Measurements from ENCODE around the gene NLRP10. TPM values are rescaled to one million over a fixed set of nuclear protein-coding genes. Genes with fewer than 3 reads are reported as not detected.

The NLRP10 gene
- total and polyA plus RNA-seq, 7 experiments from 2014 or later = not detected

DNA sequence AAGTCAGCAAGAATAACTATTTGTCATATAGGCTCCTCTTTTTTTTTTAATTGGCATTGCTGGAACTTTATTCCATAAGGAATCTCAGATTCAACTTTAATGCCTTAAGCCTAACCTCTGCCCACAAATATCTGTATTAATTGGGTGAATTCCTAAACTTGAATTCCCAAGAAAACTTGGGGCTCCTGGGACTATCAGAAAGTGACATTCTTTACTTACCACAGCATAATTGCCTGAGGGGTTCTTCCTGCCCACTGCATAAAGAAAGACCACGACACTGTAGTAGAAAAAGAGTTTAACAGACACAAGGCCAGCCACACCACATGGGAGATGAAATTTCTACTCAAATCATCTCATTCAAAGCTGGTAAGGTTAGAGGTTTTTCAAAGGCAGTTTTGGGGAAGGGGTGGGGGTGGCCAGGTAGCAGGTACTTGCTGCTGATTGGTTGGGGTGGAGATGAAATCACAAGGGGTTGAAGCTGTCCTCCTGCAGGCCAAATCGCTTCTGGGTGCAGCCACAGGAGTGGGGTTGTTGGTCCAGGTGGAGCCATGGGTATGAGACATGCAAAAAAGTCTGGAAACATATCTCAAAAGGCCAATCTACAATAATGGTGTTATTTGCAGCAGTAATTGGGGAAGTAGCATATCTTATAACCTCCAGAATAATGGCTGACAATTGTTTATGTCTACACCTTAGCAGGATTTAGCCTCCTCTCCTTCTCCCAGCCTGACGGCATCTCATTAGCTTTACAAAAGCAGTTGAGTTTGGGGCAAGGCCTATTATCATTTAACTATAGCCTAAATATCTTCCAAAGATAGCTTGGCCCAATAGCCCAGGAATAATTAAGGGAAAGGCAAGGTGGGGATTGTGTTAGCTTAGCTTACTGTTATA, 4.8 kb upstream of the NLRP10 start:
- Histone ChIP-seq H3K9me3 (ENCODE audit: control insufficient read depth in 2 of 3, low read length in 3 of 3) (no peaks in the 10 kb centered on the region), H3K27ac (ENCODE audit: low read depth, low read length) (no peak overlapping the region), H3K4me3 (ENCODE audit: low read length) (no peak overlapping the region), H3K36me3 (ENCODE audit: control insufficient read depth in 2 of 3, insufficient read depth in 3 of 3, low read length in 3 of 3) (no peaks in the 10 kb centered on the region), H3K4me1 (ENCODE audit: control insufficient read depth in 2 of 2, insufficient read depth in 2 of 2, low read length in 2 of 2) (no peaks in the 10 kb centered on the region), H3K27me3 (ENCODE audit: control insufficient read depth in 2 of 2, insufficient read depth in 2 of 2, low read length in 2 of 2) (no peaks in the 10 kb centered on the region)
- H3K4me3 Mint-ChIP-seq = no peak overlapping the region
- H3K4me1 Mint-ChIP-seq = no peaks in the 10 kb centered on the region
- intact Hi-C loops (cut with micrococcal nuclease) = no loop called here
- DNase-seq (no peak), ATAC-seq (no peak)
- CTCF ChIA-PET = no interaction called here
- peak overlapping the region in 1 of 9 donors; percentile 32 for H3K27ac Mint-ChIP-seq
- H3K9me3 Mint-ChIP-seq = peaks cover 0 to 1% (median 0%) of the 10 kb centered on the region in 11 donors
- POLR2A ChIA-PET = no interaction called here
- no peaks in the 10 kb centered on the region for H3K36me3 Mint-ChIP-seq
- H3K27me3 Mint-ChIP-seq = peaks cover 4 to 18% (median 6%) of the 10 kb centered on the region in 5 donors

DNA sequence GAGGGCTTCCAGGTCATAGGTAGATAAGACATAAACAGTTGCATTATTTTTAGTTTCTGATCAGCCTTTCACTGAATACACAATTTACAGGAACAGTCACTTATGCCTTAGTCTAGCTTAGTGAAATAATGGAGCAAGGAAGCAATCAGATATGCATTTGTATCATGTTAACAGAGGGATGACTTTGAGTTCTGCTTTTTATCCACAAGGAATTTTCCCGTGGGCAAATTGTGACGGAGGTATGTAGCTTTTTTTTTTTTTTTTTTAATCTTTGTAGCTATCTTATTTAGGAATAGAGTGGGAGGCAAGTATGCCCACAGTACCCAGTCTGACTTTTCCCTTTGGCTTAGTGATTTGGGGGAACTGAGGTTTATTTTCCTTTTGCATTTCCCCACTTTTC, 3.4 kb upstream of the NLRP10 start:
- Mint-ChIP-seq H3K36me3 (no peaks in the 10 kb centered on the region), H3K4me1 (no peaks in the 10 kb centered on the region), H3K4me3 (no peak overlapping the region), H3K27ac (no peak overlapping the region), H3K27me3 (peaks cover 4 to 27% (median 10%) of the 10 kb centered on the region in 5 donors), H3K9me3 (peaks cover 0 to 1% (median 0%) of the 10 kb centered on the region in 11 donors)
- intact Hi-C loops (cut with micrococcal nuclease) = no loop called here
- ChIA-PET CTCF (no interaction called here), POLR2A (interaction anchor here (0.9 kb wide), 1 partner anchor 76 kb away, joined by 3 read pairs; no protein-coding TSS in a partner anchor)
- ATAC-seq (no peak), DNase-seq (no peak)
- Histone ChIP-seq H3K4me1 (ENCODE audit: control insufficient read depth in 2 of 2, insufficient read depth in 2 of 2, low read length in 2 of 2) (no peaks in the 10 kb centered on the region), H3K4me3 (ENCODE audit: low read length) (no peak overlapping the region), H3K27ac (ENCODE audit: low read depth, low read length) (no peak overlapping the region), H3K9me3 (ENCODE audit: control insufficient read depth in 2 of 3, low read length in 3 of 3) (no peaks in the 10 kb centered on the region), H3K27me3 (ENCODE audit: control insufficient read depth in 2 of 2, insufficient read depth in 2 of 2, low read length in 2 of 2) (no peaks in the 10 kb centered on the region), H3K36me3 (ENCODE audit: control insufficient read depth in 2 of 3, insufficient read depth in 3 of 3, low read length in 3 of 3) (no peaks in the 10 kb centered on the region)

DNA sequence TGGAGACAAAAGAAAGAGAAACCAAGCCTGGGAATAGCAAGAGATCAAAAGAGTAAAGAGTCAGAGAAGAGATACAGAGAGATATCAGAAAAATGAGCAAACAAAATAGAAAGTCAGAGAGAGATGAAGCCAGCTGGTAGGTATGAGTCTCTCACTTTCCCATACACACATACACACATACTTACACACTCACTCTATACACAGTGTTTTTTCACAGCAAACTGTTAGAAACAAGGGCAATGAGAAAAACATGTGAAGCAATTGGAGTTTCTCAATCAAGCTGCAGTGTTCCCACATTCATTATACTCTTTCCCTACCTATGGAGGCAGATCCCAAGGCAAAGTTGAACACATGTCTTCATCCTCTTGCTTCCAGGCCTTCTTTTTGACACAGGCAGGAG, 2.6 kb upstream of the NLRP10 start:
- H3K36me3 ChIP-seq (ENCODE audit: control insufficient read depth in 2 of 3, insufficient read depth in 3 of 3, low read length in 3 of 3) = no peaks in the 10 kb centered on the region
- no peak for DNase-seq
- H3K4me3 ChIP-seq (ENCODE audit: low read length) = no peak overlapping the region
- POLR2A ChIA-PET = no interaction called here
- no peak overlapping the region for H3K27ac ChIP-seq (ENCODE audit: low read depth, low read length)
- Mint-ChIP-seq H3K36me3 (no peaks in the 10 kb centered on the region), H3K4me3 (no peak overlapping the region), H3K4me1 (no peaks in the 10 kb centered on the region), H3K9me3 (peaks cover 0 to 1% (median 0%) of the 10 kb centered on the region in 11 donors), H3K27ac (no peak overlapping the region), H3K27me3 (peaks cover 0 to 31% (median 14%) of the 10 kb centered on the region in 5 donors)
- CTCF ChIA-PET = no interaction called here
- H3K9me3 ChIP-seq (ENCODE audit: control insufficient read depth in 2 of 3, low read length in 3 of 3) = no peaks in the 10 kb centered on the region
- H3K27me3 ChIP-seq (ENCODE audit: control insufficient read depth in 2 of 2, insufficient read depth in 2 of 2, low read length in 2 of 2) = no peaks in the 10 kb centered on the region
- ATAC-seq = no peak
- H3K4me1 ChIP-seq (ENCODE audit: control insufficient read depth in 2 of 2, insufficient read depth in 2 of 2, low read length in 2 of 2) = no peaks in the 10 kb centered on the region
- intact Hi-C loops (cut with micrococcal nuclease) = no loop called here

DNA sequence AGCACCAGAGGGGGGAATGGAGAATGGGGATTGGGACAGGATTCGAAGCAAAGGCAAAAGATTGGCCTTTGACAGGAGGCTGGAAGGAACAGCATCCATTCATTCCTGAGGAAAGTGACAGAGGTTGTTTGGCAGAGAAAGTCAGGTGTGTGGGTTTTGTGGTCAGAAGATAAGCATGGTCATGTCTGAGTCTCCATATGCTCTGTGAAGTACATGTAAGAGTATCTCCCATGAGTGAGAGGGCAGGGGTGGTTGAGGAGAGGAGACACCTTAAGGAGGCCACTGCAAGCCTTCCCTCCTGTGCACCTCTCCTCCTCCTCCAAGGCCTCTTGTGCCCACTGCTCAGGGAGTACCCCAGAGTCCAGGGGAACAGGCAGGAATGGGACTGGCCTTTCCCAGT, 1.9 kb upstream of the NLRP10 start:
- CTCF ChIA-PET = no interaction called here
- Histone ChIP-seq H3K9me3 (ENCODE audit: control insufficient read depth in 2 of 3, low read length in 3 of 3) (no peaks in the 10 kb centered on the region), H3K4me1 (ENCODE audit: control insufficient read depth in 2 of 2, insufficient read depth in 2 of 2, low read length in 2 of 2) (no peaks in the 10 kb centered on the region), H3K36me3 (ENCODE audit: control insufficient read depth in 2 of 3, insufficient read depth in 3 of 3, low read length in 3 of 3) (no peaks in the 10 kb centered on the region), H3K27ac (ENCODE audit: low read depth, low read length) (no peak overlapping the region), H3K4me3 (ENCODE audit: low read length) (no peak overlapping the region), H3K27me3 (ENCODE audit: control insufficient read depth in 2 of 2, insufficient read depth in 2 of 2, low read length in 2 of 2) (no peaks in the 10 kb centered on the region)
- DNase-seq = no peak
- peaks cover 0 to 29% (median 14%) of the 10 kb centered on the region in 5 donors for H3K27me3 Mint-ChIP-seq
- H3K4me3 Mint-ChIP-seq = no peak overlapping the region
- no peak for ATAC-seq
- peaks cover 0 to 1% (median 0%) of the 10 kb centered on the region in 11 donors for H3K9me3 Mint-ChIP-seq
- intact Hi-C loops (cut with micrococcal nuclease) = no loop called here
- H3K4me1 Mint-ChIP-seq = no peaks in the 10 kb centered on the region
- POLR2A ChIA-PET = no interaction called here
- no peak overlapping the region for H3K27ac Mint-ChIP-seq
- no peaks in the 10 kb centered on the region for H3K36me3 Mint-ChIP-seq

DNA sequence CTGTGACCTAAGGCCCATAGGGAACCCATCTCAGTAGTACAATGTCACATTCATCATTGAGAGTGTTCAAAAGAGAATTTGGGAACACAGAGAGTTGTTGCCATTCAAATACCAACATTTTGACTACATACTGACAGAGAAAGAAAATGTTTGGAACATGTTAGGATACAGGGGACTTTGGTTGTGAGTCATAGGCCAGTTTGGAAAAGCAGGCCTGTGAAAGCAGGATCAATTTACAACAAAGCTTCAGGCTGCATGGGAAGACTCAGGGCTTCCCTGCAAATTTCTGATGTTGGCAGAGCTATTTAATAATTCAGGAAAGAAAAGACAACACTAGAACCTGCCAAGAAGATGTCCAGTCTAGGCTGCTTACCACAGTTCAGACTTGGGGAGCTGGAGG, 374 bp downstream of the NLRP10 start:
- Histone ChIP-seq H3K27ac (ENCODE audit: low read depth, low read length) (no peak overlapping the region), H3K4me3 (ENCODE audit: low read length) (no peak overlapping the region), H3K9me3 (ENCODE audit: control insufficient read depth in 2 of 3, low read length in 3 of 3) (no peaks in the 10 kb centered on the region), H3K27me3 (ENCODE audit: control insufficient read depth in 2 of 2, insufficient read depth in 2 of 2, low read length in 2 of 2) (no peaks in the 10 kb centered on the region), H3K36me3 (ENCODE audit: control insufficient read depth in 2 of 3, insufficient read depth in 3 of 3, low read length in 3 of 3) (no peaks in the 10 kb centered on the region), H3K4me1 (ENCODE audit: control insufficient read depth in 2 of 2, insufficient read depth in 2 of 2, low read length in 2 of 2) (no peaks in the 10 kb centered on the region)
- peaks cover 0 to 3% (median 0%) of the 10 kb centered on the region in 11 donors for H3K9me3 Mint-ChIP-seq
- no peak overlapping the region for H3K4me3 Mint-ChIP-seq
- H3K4me1 Mint-ChIP-seq = no peaks in the 10 kb centered on the region
- H3K36me3 Mint-ChIP-seq = no peaks in the 10 kb centered on the region
- H3K27ac Mint-ChIP-seq = no peak overlapping the region
- intact Hi-C loops (cut with micrococcal nuclease) = no loop called here
- H3K27me3 Mint-ChIP-seq = peaks cover 0 to 31% (median 11%) of the 10 kb centered on the region in 5 donors
- no peak for DNase-seq
- CTCF ChIA-PET = no interaction called here
- no peak for ATAC-seq
- POLR2A ChIA-PET = no interaction called here

DNA sequence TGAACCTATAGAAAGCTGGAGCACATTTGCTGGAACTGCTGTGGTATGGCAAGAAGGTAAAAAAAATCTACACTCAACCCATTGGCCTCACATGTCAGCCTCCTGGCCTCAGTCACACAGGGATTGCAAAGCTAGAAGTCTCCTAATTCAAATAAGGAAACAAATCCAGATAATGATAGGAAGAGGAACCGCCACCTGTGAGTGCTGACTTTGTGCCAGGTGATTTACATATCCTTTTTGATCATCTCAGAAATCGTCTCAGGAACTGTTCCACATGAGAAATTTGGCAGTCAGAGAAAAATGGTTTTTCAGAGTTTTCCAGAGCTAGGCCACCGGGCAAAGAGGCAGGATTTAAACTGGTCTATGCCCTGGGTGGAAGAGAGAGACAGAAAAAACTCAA, 986 bp downstream of the NLRP10 start:
- ATAC-seq = no peak
- H3K4me3 Mint-ChIP-seq = no peak overlapping the region

DNA sequence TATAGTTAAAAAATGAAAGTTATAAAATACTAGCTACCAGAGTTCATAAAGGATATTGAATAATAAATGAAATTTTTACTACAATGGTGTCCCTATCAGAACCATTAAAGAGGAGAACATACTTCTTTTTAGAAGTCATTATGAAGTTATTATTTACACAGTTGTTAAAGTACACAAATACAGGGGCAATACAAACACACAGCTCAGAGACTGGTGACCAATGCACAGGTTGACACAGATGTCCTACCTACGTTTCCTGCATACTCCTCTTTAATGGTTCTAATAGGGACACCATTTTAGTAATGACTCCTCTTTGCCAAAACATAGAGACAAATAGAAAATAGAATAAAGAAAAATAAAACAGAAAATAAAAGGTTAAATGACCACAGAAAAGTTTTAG, 10.1 kb downstream of the NLRP10 start:
- intact Hi-C loops (cut with micrococcal nuclease) = no loop called here
- Histone ChIP-seq H3K27me3 (ENCODE audit: control insufficient read depth in 2 of 2, insufficient read depth in 2 of 2, low read length in 2 of 2) (no peaks in the 10 kb centered on the region), H3K4me3 (ENCODE audit: low read length) (no peak overlapping the region), H3K36me3 (ENCODE audit: control insufficient read depth in 2 of 3, insufficient read depth in 3 of 3, low read length in 3 of 3) (no peaks in the 10 kb centered on the region), H3K27ac (ENCODE audit: low read depth, low read length) (no peak overlapping the region), H3K4me1 (ENCODE audit: control insufficient read depth in 2 of 2, insufficient read depth in 2 of 2, low read length in 2 of 2) (no peaks in the 10 kb centered on the region), H3K9me3 (ENCODE audit: control insufficient read depth in 2 of 3, low read length in 3 of 3) (no peaks in the 10 kb centered on the region)
- Mint-ChIP-seq H3K4me3 (no peak overlapping the region), H3K9me3 (peaks cover 0 to 6% (median 0%) of the 10 kb centered on the region in 11 donors), H3K27me3 (peaks cover 4 to 43% (median 18%) of the 10 kb centered on the region in 5 donors), H3K27ac (no peak overlapping the region), H3K36me3 (no peaks in the 10 kb centered on the region), H3K4me1 (no peaks in the 10 kb centered on the region)
- ChIA-PET CTCF (no interaction called here), POLR2A (no interaction called here)
- DNase-seq (no peak), ATAC-seq (no peak)

More for the DNA sequence above, 986 bp downstream of the NLRP10 start:
- H3K4me3 ChIP-seq (ENCODE audit: low read length) = no peak overlapping the region
- no peaks in the 10 kb centered on the region for H3K36me3 ChIP-seq (ENCODE audit: control insufficient read depth in 2 of 3, insufficient read depth in 3 of 3, low read length in 3 of 3)
- no peaks in the 10 kb centered on the region for H3K36me3 Mint-ChIP-seq
- H3K27me3 Mint-ChIP-seq = peaks cover 3 to 36% (median 11%) of the 10 kb centered on the region in 5 donors
- no peaks in the 10 kb centered on the region for H3K4me1 ChIP-seq (ENCODE audit: control insufficient read depth in 2 of 2, insufficient read depth in 2 of 2, low read length in 2 of 2)
- no peak overlapping the region for H3K27ac ChIP-seq (ENCODE audit: low read depth, low read length)
- H3K9me3 Mint-ChIP-seq = peaks cover 0 to 3% (median 0%) of the 10 kb centered on the region in 11 donors
- ChIA-PET CTCF (no interaction called here), POLR2A (no interaction called here)
- no peaks in the 10 kb centered on the region for H3K27me3 ChIP-seq (ENCODE audit: control insufficient read depth in 2 of 2, insufficient read depth in 2 of 2, low read length in 2 of 2)
- H3K4me1 Mint-ChIP-seq = no peaks in the 10 kb centered on the region
- DNase-seq = no peak
- intact Hi-C loops (cut with micrococcal nuclease) = no loop called here
- H3K9me3 ChIP-seq (ENCODE audit: control insufficient read depth in 2 of 3, low read length in 3 of 3) = no peaks in the 10 kb centered on the region
- H3K27ac Mint-ChIP-seq = no peak overlapping the region
